Fibroblast of lung (primary cell): ENCODE measurements around the gene WDFY1.

Experiments used
- CTCF ChIP-seq, 2 donors: IDR thresholded peaks in 1 of 2; conservative IDR thresholded peaks in 1 of 2; 1 replicate in 1 of 2; 2 replicates in 1 of 2; pipeline ENCODE4 v1.5.1; 2011 to 2012; ENCODE audit warnings: low read length in 2 of 2, control low read depth in 1 of 2, inconsistent platforms in 1 of 2, low read depth in 1 of 2, mild to moderate bottlenecking in 1 of 2
- EZH2 ChIP-seq: IDR thresholded peaks from 2 replicates; pipeline ENCODE4 v1.5.1; 2012; ENCODE audit warnings: low read length, control low read depth, mild to moderate bottlenecking; ENCODE audit errors: missing control alignments

GRCh38 chr2:223969315-223969714 is 24.2 kb upstream of the WDFY1 start:
- TF ChIP-seq CTCF (conservative IDR thresholded peaks at IDR 0.05 in 1 of 2, IDR thresholded peaks at IDR 0.05 in 1 of 2; ENCODE audit: low read depth in 1 of 2, low read length in 2 of 2) (no peak), EZH2 (no peak)
